ENCODE data around the gene KIAA1671.

The KIAA1671 gene

DNA sequence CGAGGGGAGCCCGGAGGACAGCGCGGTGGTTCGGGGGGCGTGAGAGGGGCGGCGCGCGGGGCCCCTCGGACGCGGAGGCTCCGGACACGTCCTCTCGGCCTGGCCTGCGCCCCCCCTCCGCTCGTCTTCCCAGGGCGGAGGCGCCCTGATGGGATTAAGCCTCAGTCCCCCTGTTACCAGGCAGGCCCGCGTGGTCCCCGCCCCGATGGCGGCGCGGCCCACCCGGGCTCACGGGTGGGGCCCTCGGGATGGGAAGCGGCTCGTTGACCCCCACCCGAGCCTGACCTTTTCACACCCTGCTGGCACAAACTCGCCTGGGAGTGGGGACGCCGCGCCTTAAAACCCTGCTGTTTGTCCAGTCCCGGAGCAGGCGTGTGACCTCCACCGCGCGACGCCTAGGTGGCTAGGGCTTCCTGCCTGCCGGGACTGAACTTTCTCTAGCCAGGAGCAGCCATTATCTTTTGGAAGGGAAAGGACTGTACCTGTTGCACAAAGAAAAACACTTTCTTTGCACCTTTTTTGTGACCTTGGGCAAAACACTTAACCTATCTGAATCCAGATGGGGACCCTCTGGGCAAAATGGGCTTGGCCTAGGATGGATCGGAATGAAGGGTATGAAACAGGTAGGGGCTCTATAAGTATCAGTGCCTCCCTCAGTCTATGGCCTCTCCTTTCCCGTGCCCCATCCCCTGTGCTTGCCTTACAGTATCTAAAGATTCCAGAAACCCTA lies 1.0 kb downstream of the KIAA1671 start:
- DNase-seq = no peak

DNA sequence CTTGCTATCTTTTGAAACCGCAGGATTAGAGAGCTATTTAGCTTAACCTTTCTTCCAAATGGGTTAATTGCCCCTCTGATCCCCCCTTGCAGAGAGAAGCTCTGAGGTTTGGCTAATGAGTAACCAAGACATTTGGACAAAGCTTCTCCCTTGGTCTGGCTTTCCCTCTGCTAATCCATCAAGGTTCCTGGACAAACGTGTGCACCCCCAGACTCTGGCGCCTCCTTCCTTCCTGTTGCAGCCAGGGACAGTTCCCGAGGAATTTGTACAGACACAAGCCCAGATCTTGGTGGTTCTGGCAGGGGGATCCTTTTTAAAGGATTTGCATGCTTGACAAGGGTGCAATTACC lies 1.6 kb downstream of the KIAA1671 start:
- DNase-seq = no peak

DNA sequence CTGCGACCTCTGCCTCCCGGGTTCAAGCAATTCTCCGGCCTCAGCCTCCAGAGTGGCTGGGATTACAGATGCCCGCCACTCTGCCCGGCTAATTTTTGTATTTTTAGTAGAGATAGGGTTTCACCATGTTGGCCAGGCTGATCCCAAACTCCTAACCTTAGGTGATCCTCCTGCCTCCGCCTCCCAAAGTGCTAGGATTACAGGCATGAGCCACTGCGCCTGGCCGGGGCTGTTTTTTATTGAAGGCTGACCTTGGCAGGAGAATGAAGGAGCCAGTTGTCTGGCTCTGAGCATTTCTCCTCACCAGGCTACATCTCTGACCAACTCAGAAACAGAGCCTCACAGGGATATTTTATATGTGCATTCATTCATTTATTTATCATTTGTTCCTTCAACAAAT lies 2.3 kb downstream of the KIAA1671 start:
- DNase-seq = no peak

DNA sequence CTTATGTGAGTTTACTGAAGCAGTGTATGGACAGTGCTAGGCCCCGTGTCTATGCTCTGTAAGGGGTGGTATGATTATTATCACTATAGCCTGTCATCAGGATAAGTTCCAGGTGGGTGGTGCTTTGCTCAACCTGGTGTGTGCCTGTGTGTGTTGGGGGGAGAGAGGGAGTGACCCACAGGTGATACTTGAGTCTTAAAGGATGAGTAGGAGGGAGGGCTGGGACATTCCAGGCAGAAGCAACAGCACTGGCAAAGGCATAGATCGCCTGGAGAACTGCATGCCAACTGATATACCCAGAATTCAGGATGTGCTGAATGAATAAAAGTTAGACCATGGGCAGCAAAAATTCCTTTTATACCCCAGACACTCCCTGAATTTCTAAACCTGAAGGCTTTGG lies 4.5 kb downstream of the KIAA1671 start:
- DNase-seq = no peak

DNA sequence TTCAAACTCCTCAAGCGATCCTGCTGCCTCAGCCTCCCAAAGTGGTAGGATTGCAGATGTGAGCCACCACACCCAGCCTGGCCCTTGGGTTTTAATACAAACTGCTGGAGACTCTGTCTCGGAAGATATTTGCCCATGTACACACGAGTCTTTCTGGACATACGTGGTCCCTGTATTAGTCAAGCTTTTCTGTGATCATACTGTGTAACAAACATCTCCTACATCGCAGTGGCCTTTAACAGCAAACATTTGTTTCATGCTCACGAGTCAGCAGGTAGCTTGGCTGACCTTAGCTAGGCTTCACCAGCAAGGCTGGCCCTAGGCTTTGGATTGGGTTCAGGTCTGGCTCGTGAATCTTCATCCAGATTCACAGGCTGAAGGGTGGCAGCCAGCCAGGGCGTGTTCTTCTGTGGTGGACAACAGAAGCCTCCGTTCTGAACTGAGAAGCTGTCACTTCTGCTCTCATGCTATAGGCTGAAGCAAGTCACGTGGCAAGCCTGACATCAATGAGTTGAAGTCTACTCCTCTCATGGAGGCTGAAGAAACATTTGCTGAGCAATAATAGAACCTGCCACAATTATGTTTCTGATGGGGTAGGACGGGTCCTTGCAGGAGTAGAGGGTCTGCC lies 8.8 kb downstream of the KIAA1671 start:
- DNase-seq = no peak

DNA sequence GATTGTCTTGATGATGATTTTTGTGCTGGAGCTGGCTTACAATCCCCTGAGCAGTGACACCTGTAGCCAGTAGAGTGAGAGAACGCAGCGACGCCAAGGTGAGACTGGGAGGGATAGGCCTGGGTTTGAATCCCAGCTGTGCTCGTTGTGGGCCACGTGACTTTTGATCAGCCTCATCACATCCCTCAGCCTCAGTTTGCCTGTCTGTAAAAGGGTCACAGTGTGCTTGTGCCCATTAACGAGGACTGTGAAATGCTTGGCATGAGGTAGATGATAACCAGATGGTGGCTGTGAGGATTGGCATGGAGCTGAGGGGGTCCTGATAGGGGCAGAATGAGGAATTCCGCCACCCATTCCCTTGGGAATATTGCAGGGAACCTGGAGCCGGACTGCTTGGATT lies 9.6 kb downstream of the KIAA1671 start:
- DNase-seq = no peak

DNA sequence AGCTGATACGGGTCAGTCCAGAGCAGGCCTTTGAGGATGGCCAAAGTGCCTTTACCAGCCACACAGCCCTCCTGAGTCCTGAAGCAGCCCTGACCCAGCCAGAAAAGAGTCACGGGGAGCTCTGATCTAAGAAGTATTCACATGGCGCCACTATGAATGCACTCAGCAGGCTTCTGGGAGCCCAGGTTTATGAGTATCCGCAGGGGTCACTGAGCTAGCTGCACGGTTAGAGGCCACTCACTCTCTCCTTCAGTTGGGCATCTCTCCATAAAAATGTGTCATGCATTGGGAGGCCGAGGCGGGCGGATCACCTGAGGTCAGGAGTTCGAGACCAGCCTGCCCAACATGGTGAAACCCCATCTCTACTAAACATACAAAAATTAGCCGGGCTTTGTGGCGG lies 10.3 kb downstream of the KIAA1671 start:
- DNase-seq = no peak

DNA sequence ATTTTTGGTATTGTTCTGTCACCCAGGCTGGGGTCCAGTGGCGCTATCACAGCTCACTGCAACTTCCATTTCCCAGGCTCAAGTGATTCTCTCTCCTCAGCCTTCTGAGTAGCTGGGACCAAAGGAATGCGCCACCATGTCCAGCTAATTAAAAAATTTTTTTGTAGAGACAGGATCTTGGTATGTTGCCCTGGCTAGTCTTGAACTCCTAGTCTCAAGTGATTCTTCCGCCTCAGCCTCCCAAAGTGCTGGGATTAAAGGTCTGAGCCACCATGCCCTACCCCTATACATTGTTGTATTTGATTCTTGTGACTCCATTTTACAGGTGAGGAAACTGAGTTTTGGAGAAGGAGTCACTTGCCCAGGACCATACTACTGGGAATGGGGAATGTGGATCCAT lies 11.9 kb downstream of the KIAA1671 start:
- DNase-seq = no peak

DNA sequence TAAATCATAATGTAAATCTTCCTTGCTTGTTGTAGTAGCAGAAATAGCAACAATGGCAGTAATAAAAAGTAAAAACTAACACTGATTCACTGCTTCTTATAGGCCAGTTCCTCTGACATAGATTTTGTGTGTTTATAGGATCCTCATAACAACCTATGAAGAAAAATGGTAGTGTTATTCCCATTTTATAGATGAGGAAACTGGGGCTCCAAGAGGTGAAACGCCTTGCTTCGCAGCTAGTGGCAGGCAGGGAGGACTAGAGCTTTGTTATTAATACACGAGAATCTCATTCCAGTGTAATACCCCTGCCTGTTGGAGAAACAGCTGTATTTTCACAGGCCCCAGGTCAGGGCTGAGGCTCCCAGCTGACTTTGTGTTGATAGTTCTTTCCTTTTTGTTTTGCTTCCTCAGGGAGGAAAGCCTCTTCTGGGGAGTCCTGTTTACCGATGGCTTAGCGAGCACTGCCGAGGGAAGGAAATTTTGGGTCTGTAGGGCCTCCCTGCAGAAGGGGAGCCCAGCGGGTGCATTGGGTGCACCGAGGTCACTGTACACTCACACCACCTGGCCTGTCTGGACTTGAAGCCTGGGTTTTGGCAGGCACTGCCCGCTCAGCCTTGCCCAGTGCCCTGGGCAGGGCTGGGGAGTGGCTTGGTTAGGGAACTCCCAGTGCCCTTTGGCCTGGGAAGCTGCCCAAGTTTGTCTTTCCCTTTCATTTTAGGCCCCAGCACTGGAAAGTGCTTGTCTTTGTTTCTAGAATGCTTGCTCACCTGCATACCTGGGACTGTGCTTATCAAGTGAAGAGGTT lies 13.5 kb downstream of the KIAA1671 start:
- no peak for DNase-seq

DNA sequence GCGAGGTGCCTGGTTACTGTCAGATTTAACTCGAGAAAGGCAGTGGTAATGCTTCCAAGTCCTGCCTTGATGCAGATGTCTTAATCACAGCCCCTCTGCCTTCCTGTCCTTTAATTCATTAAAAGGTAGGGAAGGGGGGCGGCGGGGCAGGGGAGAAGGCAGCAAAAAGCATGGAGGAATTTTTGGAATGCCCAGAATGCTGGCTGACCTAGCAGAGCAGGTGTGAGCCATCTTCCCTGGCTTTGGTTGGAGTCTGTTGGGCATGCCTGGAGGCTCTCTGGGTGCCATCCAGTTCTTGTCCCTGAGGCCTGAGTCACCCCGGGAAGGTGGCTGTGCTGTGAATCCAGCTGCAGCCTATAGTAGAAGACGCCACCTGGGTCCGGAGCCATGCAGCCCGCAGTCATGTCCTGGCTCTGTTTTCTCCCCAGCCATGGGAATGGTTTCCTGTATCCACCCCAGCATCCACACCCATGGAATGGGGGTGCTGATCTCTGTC lies 15.6 kb downstream of the KIAA1671 start:
- no peak for DNase-seq

DNA sequence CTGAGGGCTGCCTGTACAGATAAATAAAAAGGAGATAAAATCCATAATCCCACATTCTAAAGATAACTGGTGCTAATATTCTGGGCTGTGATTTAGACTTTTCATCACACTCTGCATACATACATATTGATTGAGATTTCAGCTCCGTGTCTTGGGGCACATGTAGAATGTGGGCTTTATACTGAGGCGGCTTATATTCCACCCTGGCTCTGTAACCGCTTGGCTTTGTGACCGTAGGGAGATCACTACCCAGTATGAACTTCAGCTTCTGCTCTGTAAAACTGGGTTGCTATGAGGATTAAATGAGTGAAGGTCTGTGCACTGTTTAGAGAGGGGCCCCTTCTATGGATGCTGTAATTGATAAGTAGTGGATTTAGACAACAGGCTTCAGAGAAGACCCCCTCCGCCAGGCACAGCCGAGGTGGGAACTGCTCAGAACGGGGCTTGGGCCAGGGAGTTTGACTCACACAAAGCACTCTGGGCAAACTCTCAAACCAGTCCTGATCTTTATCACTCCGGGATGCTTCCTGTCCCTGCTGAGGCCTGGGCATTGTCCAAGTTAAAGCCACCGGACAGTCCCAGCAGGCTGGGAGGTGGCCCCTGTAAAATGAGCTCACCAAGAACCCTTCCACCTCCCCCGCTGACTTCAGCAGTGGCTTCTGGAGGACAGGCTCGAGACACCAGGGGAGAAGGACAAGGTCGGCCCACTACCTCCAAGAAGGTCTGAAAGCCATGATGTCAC lies 17.2 kb downstream of the KIAA1671 start:
- no peak for DNase-seq

DNA sequence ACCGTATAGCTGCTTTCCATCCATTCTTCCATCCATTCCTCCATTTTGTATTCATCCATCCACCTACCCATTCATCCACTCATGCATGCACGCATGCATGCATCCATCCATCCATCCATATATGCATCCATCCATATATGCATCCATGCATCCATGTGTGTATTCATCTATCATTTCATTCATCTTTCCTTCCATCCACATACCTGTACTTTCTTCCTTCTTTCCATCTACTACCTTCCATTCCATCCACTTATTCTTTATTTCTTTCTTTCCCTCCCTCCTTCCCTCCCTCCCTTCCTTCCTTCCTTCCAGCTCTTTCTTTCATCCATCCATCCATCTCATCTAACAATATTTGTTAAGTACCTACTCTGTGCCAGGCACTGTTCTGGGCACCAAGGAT lies 19.9 kb downstream of the KIAA1671 start:
- no peak for DNase-seq

DNA sequence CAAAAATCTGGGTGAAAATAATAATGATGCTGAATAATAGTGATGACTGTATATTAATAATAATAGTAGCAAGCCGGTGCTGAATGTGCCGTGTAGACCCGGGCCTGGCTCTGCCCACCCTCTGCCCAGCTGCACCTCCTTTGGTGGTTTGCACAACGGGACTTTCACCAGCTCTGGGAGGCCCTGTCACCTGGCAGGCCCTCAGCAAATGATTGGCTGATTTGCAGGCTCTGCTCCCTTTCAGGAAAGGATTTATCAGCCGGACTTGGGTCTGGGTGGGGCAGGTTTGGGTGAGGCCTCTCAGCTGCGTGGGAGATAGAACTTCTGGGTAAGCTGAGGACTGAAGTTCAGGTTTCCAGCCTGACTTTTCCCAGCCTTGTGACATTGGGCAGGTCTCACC lies 21.4 kb downstream of the KIAA1671 start:
- no peak for DNase-seq

DNA sequence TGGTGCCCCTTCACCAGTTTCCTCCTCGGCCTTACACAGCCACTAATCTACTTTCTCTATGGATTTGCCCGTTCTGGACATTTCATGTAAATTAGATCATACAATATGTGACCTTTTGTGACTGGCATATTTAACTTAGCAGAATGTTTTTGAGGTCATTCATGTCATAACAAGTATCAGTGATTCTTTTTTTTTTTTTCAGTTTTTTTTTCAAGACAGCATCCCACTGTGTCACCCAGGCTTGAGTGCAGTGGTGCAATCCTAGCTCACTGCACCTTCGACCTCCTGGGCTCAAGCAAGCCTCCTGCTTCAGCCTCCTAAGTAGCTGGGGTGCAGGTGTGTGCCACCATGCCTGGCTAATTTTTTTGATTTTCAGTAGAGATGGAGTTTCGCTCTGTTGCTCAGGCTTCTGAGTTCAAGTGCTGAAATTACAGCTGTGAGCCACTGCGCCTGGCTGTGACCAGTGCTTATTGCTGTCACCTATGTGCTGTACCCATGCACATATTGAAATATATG lies 22.7 kb downstream of the KIAA1671 start:
- no peak for DNase-seq

DNA sequence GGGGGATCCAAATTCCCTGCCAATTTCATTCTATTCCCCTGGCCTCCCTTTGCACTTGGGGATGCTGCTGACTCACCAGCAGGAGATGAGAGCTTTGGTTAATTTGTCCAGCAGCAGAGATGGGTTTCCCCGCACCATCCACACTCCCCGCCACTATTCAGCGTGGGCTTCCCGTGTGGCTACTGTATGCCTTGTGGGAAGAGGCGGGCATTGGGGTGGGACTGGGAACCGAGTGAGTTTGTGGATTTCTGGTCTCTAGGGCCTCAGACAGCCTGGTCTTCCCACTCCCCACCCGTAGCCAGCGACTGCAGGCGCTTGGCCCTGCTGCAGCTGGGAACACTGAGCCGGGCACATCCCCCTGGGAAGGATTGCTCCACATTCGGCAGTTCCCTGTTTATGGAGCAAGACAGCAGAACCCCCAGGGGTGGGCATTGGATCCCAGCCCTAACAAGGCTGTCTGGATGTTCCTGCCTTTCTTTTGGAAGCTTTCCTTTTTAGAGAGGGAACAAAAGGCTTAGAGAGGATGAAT lies 23.4 kb downstream of the KIAA1671 start:
- DNase-seq = no peak

DNA sequence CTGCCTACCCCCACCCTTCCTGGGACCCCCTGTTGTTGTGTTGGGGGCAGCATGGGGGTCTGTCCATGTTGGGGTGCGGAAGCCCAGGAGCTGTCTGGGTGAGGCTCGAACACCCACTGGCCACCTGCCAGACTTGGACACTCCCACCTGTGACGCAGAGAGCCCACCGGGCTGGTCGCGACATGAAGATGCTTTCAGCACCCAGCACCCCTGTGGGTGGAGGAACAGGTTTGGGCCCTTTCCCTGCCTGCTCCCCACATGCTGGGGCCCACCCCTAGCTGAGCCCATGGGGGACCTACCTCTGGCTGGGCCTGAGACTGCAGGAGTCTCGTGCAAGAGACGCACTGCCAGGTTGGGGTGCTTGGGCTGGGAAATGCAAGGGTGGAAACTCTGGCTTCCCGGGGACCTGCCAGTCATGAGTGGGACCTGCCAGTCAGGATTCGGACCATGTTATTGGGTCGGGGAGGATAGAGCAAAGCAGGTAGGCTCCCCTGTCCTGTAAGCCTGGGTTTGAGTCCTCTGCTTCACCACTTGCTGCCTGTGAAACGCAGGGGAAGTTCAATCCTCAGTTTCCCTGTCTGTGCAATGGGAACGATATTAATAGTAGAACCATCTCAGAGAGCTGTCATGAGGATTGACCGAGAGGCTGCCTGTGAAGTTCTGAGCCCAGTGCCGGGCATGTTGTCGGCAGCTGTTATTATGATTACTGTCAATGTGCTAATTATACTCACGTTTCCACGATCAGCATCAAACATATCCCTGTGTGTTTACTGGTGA lies 24.1 kb downstream of the KIAA1671 start:
- DNase-seq = no peak

DNA sequence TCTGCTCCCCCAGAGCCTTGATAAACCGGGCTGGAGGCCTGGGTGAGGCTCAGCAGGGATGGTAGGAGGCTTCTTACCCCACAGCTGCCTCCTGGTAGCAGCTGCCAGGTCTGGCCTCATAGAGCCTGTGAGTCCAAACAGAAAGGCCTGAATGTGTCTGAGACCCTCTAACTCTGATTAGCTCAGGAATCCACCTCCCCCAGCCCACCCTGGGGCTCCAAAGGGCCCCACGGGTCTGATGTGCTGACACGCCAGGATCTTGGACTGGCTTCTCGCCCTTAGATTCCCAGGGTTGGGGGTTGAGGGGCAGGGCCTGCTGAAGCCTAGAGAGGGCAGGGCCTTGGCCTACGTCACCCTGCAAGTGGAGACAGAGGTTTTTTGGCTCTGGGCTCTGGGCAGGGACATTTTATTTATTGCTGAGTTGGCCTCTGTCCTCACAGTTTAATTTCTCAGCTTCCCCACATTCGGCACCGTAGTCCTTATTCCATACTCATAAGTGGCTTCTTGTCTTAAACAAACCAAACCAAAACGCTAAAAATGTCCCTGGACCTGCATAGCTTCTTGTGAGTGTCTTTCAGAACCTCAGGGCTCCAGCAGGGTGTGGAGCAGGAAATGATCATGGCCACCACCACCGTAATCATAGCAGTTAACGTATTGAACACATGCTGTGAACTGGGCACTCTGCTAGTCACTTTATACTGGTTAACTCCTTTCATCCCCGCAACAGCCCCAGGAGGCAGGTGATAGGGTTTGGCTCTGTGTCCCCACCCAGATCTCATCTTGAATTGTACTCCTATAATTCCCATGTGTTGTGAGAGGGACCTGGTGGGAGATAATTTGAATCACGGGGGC lies 25.1 kb downstream of the KIAA1671 start:
- no peak for DNase-seq

DNA sequence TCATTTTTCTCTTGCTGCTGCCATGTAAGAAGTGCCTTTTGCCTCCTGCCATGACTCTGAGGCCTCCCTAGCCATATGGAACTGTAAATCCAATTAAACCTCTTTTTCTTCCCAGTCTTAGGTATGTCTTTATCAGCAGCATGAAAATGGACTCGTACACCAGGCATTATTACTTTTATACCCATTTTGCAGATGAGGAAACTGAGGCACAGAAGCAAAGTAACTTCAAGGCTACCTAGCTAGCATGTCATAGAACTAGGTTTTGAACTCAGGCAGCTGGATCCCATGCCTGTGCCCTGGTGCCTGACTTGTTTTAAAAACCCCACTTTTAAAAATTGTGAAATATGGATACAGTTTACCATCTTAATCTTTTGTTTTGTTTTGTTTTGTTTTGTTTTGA lies 25.8 kb downstream of the KIAA1671 start:
- DNase-seq = no peak

DNA sequence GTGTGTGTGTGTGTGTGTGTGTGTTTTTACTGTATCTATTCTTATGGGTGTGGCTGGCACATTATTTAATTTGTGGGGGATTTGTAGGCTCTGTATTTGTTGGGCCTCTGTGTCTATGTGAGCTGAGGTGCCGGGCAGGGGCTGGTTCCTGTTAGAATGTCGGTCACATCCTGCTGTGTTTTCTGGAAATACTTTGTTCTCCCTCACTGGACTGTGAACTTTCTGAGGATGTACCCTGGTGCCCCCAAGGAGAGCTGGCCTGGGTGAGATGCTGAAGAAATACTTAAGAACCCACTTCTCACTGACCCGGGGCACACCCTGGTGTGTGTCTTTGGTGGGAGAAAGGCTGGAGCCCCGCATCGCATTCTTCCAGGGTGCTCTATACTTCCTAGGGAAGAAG lies 28.6 kb downstream of the KIAA1671 start:
- no peak for DNase-seq

DNA sequence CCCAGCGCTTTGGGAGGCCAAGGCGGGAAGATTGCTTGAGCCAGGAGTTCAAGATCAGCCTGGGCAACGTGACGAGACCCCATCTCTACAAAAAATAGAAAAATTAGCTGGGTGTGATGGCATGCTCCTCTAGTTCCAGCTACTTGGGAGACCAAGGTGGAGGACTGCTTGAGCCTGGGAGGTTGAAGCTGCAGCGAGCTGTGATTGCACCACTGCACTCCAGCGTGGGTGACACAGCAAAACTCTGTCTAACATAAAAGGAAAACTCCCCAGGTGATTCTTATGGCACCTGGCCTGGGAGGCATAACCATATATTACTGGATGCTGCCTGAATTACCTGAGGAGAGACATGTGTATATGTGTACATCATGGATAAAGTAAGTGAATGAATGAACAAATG lies 29.1 kb downstream of the KIAA1671 start:
- no peak for DNase-seq

Measured in activated CD4-positive, alpha-beta T cell treated with anti-CD3 and anti-CD28 coated beads, Interleukin-2, amount 50 U/mL, for 4 hours (primary cell).